GM21526 (cell line): ENCODE results near the gene ZNF132.
"Not testable (repeated sequence)": the region's sequence is repeated elsewhere in the genome, so short reads cannot be mapped to it uniquely, and the experiment has no call there.

Experiments used
- ATAC-seq: cut with Tn5 transposase; IDR thresholded peaks from one replicate; pipeline ENCODE4 v1.9.1; 2021; ENCODE audit warnings: moderate library complexity; ENCODE audit not compliant: unreplicated experiment, low FRiP score

Gene ZNF132

GRCh38 chr19:58408152-58409009, 31.6 kb downstream of the ZNF132 start, which contains the start of gene ZNF584:
Gene ZNF584, plus strand, starts transcription at chr19:58408649. Its CDS starts 499 bp downstream, at chr19:58409148.
- ATAC-seq = peak; percentile 91

DNA sequence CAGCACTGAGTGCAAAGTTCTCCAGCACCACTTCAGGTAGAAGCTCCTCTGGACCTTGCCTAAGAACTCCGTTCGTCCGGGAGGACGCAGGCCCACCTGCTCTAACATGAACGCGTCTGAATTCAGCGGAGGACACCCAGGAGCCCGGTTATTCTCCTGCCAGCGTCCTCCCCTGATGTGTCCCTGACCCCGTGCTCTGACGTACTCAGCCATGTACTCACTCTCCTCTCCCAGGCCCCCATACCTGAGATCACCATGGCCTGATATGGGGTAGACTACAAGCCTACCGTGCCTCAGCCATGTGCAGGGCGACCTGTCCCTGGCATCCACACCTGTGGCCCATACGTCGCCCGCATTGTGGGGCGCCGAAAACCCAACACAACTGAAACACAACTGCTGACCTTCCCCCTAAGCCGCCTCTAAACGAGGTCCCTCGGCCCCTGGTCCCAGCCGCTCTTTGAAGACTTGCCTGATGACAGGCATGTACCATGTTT, 32.2 kb downstream of the ZNF132 start:
- ATAC-seq = no peak

DNA sequence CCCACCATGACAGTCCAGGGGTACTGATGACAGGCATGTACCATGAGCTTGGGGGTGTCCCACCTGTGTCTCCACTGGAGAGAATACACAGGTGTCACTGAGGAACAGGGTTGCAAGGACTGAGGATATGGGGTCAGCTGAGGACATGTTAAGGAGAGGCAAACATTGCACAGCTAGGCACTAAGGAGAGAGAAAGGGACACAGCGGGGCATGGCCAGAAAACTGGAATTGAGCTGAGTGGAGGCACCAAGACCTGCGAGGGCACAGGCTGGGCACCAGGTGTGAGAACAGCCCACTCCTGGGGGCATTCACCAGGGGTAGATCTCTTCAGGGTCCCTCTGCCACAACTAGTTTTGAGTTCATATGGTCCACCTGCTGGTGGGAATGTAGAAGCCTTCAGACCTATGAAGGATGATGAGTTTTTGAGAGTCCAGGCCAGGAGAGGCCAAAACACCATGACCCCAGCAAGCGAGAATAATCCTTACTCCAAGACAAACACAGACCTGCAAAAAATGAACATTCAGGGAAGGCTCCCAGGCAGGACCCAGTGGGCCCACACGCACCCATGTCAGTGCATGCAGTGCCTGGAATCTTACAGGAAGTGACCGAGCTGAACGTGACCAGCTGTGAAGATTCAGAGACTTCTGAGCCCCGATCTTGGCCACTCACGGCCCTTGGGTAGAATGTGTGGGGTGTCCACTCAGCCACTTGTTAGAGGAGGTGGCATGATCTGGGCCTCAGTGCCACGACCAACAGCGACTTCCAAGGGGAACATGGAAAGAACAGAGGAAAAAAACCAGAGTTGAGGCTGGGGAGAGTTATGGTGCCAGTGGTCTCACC, 32.9 kb downstream of the ZNF132 start:
- ATAC-seq = no peak

DNA sequence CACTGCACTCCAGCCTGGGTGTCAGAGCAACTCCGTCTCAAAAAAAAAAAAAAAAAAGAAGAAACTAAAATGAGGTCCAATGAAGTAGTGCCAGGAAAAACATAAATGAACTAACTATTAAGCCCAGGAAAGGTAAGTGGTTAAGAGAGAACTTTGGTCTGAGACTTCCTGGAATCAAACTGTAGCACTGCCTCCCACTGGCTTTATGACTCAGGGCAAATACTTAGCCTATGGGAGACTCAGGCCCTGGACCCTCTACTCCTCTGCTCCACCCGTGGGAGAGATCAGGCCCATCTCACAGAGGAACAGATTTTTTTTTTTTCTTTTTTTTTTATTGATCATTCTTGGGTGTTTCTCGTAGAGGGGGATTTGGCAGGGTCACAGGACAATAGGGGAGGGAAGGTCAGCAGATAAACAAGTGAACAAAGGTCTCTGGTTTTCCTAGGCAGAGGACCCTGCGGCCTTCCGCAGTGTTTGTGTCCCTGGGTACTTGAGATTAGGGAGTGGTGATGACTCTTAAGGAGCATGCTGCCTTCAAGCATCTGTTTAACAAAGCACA, 36.0 kb downstream of the ZNF132 start:
- not testable (repeated sequence) for ATAC-seq

DNA sequence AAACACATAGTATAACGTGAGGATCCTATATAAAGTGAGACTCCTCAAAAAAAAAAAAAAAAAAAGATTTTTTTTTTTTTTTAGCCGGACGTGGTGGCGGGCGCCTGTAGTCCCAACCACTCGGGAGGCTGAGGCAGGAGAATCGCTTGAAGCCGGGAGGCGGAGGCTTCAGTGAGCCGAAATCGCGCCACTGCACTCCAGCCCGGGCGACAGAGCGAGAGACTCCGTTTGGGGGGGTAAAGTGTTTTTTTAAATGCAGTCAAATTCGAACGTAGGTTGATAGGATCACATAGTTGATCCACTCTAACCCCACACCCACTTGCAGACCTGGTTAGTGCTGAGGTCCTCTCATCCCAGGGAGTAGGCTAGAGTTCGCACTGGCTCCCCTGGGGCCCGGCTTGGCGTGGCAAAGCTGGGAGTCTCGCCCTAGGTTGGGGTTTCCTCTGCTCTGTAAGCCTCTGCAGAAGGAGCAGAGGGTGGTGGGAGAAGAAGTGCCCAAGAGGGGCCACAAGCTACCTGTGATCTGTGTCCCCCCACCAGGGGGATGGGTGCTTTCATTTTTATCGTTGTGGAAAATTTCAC, 38.0 kb downstream of the ZNF132 start:
- ATAC-seq = no peak

GRCh38 chr19:58400916-58401839, 38.8 kb downstream of the ZNF132 start:
- ATAC-seq = peak; percentile 92

DNA sequence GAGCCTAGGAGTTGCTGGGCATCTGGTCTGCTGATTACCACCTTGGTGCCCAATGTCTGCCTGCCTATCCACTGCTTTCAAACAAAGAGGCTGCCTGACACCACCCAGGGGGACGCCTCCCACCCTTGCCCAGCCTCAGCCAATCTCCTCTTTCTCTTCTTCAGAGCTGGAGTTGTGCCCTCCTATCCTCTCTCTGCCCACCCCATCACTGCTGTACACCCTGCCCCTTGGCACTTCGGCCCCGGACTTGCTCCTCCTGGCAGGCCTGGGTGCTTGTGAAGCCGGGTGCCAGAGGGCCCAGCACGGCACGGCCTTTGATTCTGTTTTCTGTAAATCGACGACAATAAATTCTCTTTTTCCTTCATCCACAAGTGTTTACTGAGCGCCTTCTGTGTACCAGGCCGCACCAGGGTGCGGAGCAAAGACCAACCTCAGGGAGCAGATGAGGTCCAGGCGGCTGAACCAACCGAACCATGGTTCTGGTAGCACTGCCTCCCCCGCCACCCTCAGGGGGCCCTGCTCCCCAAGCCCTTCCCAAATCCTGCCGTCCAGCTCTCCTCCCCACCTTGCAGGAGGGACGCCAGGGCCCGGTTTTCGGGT, 39.5 kb downstream of the ZNF132 start:
- ATAC-seq = no peak

DNA sequence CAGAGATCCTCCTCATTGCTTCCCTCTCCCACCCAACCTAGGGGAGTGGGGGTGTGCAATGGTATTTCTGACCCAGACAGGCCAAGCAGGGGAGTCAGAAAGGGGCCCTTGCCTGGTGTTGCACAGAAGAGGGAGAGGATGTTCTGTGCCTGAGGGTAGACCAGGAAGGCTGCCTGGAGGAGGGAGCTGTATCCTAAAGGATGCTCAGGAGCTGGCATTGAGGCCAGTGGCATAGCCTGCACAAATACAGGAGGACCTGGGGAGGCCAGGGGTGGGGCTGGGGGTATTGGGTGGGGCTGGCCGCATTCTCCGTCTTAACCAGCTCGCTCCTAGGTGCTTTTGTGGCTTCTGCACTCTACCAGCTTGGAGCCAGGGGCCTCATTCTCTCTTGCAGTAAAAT, 40.0 kb downstream of the ZNF132 start:
- no peak for ATAC-seq

DNA sequence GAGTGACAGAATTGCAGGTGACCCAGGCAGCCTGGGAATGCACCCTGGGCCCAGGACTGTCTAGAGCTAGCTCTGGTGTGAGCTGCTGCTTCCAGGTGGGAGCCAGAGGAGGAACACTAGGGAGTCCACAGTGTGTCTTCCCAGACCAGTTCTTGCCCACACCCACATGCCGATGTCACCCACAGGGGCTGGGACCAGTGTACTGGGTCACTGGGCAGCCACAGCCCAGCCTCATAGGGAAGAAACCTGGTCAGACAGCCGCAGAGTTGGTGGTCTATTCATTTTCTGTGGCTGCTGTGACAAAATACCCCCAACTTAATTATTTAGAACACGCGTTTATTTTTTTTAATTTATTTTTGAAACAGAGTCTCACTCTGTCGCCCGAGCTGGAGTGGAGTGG, 41.4 kb downstream of the ZNF132 start:
- no peak for ATAC-seq

GRCh38 chr19:58398087-58398486, 41.9 kb downstream of the ZNF132 start:
- no peak for ATAC-seq

DNA sequence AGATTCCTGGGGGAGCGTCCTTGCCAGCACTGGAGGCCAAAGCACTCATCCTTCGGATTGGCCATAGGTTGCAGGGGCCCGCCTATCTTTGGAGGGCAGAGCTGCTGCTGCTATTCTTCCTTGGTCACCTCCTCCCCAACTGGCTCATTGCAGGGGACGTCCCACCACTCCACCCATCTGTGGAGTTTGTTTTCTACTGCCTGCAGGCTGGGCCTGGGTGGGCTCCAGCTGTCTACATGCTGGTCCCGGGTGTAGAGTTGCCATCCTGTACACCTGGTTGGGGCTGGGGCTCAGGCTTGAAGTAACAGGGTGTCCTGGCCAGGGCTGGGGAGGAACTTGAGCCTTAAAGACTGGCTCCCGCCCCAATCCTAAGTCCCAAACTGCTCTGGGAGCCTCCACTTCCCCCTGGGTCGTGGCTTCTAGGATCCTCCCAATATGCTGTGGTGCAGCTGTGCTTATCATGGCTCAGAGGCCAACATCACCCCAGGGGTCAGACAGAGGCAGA, 42.4 kb downstream of the ZNF132 start:
- ATAC-seq = no peak

- no peak for ATAC-seq
These were observed 43.0 kb downstream of the ZNF132 start for GRCh38 chr19:58396691-58397532.

DNA sequence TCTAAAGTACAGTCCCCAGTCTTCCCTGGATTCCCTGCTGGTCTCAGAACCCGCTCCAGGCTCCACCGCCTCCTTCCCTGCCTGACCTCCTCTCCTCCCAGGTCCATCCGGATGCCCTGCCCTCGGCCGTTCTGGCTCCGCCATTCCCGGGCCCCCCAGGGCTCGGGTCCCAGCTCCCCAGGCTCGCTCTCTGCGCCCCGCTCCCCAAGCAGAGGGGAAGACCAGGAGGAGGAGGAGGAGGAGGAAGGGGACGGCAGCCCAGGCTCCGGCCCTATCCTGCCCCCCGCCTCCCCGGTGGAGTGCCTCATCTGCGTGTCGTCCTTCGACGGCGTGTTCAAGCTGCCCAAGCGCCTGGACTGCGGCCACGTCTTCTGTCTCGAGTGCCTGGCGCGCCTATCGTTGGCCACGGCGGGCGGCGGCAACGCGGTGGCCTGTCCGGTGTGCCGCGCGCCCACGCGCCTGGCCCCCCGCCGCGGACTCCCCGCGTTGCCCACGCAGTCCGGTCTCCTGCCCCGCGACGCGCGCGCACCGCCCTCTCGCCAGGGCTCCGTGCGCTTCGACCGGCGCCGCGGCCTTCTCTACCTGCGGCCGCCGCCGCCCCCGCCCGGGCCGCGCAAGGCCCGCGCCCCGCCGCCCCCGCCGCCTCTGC, 43.9 kb downstream of the ZNF132 start:
- ATAC-seq = no peak

DNA sequence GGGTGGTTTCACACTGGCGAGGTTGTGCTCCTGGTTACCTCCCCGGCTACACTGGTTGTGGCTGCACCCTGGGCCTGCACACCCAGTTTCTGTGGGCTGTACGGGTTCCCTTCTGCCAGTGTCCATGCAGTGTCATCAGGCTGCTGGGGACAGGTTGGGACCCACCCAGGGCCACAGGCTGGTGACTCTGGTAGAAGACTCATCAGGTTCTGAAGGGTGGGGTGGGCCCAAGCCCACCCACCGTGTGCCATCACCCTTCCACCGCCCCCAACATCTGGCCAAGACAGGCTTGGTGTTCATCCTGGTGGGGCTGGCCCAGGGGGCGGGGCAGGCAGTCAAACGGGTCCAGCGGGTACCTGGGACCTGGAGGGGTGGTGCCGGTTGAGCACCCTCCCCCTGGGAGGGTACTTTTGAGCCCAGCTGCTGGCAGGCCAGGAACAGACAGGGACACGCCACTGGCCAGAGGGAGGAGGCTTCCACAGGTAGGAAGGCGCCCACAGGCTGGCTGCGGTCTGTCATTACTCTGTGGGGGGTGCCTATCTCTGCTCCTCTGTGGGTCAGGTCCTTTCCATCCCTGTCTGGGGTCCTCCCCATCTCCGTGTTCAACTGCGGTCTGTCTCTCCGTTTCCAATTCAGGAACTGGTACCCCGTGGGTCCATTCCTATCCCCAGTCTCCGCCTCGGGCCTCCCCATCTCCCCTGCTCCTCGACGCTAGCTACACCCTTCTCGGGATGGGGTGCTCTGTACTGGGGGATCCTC, 44.6 kb downstream of the ZNF132 start, which contains the start of gene RNF225:
TSS of gene RNF225 (plus strand) at position 437 of the 759 bp plus-strand sequence. CDS start 434 bp downstream, outside the sequence.
- no peak for ATAC-seq

DNA sequence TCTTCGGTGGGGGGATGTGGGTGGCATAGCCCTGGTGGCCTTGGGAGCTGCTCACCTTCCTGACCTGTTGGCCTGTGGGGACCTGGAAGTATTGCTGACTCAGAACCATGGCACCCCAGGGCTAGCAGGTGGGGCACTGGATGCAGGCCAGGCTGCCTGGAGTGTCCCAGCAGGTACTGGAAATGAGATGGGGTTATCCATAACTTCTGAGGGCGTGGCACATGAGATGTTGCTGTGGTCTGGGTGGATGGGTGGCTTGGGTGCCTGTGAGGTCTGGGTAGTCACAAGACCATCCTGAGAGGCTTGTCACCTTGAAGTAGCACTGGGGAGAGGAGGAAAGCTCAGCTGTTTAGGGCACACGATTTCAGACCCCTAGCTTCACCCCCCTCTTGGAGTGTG, 45.1 kb downstream of the ZNF132 start:
- ATAC-seq = no peak

- no peak for ATAC-seq
These were observed 46.3 kb downstream of the ZNF132 start for GRCh38 chr19:58393725-58394033.
